ENCODE data around the gene RNASEH2A.

RNASEH2A gene

DNA sequence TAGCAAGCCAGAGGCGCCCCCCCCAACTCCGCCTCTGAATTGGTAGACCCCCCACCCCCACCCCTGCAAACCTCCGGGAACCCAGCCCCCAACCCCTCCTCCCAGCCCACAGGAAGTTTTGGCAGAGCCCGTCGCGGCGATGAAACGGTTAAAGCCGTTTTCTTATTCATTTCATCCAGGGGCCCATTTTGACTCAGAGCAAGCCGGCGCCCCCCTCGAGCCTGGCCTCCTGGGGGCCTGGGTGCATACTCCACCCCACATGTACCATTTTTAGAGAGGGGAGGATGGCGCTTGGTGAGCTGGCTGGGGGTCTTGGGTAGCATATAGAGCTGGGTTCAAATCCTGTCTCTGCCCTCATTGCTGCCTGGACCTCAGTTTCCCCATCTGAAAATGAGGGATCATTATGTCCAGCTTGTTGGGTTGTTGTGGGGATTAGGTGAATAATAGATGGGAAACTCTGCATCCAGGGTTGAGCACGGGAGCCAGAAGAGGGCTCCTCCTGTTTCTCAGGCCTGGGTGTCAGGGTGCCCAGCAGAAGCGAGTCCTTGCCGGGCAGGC lies 23.0 kb upstream of the RNASEH2A start:
- TF ChIP-seq, protein P1, sequence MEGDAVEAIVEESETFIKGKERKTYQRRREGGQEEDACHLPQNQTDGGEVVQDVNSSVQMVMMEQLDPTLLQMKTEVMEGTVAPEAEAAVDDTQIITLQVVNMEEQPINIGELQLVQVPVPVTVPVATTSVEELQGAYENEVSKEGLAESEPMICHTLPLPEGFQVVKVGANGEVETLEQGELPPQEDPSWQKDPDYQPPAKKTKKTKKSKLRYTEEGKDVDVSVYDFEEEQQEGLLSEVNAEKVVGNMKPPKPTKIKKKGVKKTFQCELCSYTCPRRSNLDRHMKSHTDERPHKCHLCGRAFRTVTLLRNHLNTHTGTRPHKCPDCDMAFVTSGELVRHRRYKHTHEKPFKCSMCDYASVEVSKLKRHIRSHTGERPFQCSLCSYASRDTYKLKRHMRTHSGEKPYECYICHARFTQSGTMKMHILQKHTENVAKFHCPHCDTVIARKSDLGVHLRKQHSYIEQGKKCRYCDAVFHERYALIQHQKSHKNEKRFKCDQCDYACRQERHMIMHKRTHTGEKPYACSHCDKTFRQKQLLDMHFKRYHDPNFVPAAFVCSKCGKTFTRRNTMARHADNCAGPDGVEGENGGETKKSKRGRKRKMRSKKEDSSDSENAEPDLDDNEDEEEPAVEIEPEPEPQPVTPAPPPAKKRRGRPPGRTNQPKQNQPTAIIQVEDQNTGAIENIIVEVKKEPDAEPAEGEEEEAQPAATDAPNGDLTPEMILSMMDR (conservative IDR thresholded peaks at IDR 0.05; ENCODE audit: low read depth, low read length), result no peak
- DNase-seq (ENCODE audit: low read depth), result no peak
- peak overlapping the region; percentile 49 for H3K4me3 ChIP-seq (ENCODE audit: low read length)

DNA sequence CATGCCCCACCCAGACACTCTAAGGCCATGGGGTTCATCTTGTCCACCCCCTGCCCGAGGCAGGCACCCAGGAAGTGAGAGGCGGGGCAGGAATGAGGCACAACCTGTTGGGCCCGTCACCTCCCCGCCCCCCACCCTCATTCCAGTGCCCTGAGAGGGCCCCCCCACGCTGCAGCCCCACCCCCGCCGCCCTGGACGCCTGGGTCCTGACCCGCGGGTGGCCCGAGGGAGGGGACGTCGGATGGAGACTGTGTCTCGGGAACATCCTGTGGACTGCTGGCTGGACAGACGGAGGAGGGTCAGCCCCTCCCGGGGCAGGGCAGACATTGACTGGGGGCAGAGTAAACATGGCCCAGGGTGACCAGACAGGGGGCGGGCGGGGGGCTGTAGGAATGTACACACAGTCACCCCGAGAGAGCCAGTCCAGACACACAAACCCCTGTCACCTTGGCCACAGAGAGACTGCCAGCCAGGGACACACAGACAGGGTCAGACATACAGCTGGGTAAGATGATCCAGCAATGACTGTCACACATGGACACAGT lies 22.5 kb upstream of the RNASEH2A start:
- TF ChIP-seq, protein P1 (conservative IDR thresholded peaks at IDR 0.05; ENCODE audit: low read depth, low read length), result no peak
- H3K4me3 ChIP-seq (ENCODE audit: low read length), result no peak overlapping the region
- no peak for DNase-seq (ENCODE audit: low read depth)

DNA sequence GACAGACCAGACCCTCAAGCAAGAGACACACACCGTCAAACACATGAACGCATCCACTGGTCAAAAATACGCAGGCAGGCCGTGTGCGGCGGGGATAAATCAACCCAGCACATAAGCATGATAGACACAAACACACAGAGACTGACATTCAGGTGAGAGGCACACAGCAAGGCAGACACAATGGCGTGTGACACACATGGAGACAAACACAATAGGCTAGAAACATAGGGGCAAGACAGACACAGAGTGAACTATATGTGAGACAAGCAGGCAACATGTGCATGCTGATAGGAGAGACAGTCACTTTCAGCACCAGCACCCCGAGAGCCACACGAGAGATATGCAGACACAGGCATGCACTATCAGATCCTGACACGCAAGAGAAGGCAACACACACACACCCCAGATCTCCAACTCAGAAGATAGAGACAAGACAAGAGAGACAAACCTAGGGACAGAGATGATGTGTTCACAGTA lies 22.0 kb upstream of the RNASEH2A start:
- DNase-seq (ENCODE audit: low read depth), result no peak
- TF ChIP-seq, protein P1 (conservative IDR thresholded peaks at IDR 0.05; ENCODE audit: low read depth, low read length), result no peak

DNA sequence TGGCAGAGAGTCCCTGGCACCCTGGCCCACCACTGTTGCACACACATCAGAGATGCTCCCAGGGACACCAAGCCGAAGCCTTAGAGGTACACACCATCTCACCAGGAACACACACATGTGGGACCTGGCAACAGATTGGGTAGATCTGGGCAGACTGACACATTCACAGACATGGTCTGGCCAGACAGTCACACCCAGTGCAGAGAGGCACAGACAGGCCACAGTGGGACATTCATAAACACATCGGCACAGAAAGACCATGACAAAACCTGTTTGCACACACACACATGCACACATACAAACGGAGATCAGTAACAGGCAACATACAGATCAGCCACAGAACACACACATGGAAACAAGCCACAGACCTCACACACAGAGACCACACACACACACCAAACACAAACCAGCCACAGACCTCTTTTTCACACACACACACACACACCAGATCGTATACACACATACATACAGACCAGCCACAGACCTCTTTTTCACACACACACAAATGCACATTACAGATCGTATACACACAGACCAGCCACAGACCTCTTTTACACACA lies 21.4 kb upstream of the RNASEH2A start:
- TF ChIP-seq, protein P1 (conservative IDR thresholded peaks at IDR 0.05; ENCODE audit: low read depth, low read length), result no peak
- DNase-seq (ENCODE audit: low read depth), result no peak
- no peak overlapping the region for H3K4me3 ChIP-seq (ENCODE audit: low read length)

More for the DNA sequence above, 22.0 kb upstream of the RNASEH2A start:
- no peak overlapping the region for H3K4me3 ChIP-seq (ENCODE audit: low read length)

DNA sequence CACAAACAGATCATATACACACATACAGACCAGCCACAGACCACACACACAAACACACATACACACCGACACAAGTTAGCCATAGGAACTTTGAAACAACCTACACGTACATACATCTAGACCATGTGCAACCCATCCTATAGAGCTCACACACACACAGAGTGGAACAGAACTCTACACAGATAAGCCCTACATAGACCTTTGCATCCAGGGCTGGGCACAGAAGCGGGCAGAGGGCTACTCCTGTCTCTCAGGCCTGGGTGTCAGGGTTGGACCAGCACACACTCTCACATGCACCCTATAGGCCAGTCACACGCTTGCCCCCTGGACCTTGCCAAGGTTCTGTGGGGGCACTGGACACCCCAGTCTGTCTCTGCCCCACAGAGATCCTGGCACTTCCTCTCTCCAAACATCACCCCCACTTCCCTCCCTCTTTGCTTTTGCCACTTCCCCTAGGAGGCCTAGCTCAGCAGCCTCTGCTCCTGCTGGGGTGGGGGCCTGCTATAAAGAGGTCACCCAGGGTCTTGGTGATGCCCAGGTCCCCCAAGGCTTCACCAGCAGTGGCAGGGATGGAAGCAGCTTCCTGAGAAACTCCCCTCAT lies 20.9 kb upstream of the RNASEH2A start:
- TF ChIP-seq, protein P1 (conservative IDR thresholded peaks at IDR 0.05; ENCODE audit: low read depth, low read length), result no peak
- DNase-seq (ENCODE audit: low read depth), result no peak
- no peak overlapping the region for H3K4me3 ChIP-seq (ENCODE audit: low read length)

DNA sequence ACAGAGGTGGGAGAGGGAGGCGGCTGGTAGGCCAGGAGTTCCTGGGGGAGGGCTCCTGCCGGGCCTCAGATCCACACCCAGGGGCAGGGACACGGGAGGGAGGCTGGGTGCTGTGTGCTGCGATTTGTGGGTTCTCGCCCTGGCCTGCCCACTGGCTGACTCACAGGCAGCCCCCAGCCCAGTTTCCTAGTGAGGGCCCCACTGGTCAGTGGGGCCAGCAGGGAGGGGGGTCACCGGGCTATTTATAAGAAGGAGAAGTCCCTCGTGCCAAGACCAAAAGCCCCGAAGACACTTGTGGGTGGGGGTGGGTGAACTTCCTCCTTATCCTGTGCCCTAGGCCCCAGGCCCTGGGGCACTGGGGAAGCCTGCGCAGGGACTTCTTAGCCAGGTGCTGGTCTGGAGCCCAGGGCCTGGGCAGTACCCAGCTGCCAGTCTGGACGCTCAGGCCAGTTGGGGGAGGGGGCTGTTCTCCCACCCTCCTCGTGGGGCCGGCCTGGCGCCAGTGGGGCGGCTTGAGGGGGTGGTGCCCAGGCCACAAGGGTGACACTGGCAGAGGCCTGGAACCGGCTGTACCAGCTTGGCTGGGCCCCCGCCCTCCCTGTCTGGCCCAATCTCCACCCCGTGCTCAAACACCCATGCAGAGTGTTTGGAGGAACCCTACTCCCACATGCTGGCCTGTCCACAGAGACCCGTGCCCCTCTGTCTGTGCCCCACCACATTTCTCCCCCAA lies 20.1 kb upstream of the RNASEH2A start:
- H3K4me3 ChIP-seq (ENCODE audit: low read length), result no peak overlapping the region
- TF ChIP-seq, protein P1 (conservative IDR thresholded peaks at IDR 0.05; ENCODE audit: low read depth, low read length), result no peak
- DNase-seq (ENCODE audit: low read depth), result no peak
